GM19240 (cell line): Measurements from ENCODE around the gene EPHB1.
"Not testable (repeated sequence)": the region's sequence is repeated elsewhere in the genome, so short reads cannot be mapped to it uniquely, and the experiment has no call there.

Experiments
- DNase-seq: peaks from one replicate; pipeline ENCODE4 v3.0.0; 2011; ENCODE audit warnings: low spot score; ENCODE audit not compliant: insufficient read length

EPHB1 gene

GRCh38 chr3:134992586-134992985 is 197.5 kb downstream of the EPHB1 start:
- no peak for DNase-seq

GRCh38 chr3:134993011-134993410 is 198.0 kb downstream of the EPHB1 start:
- DNase-seq: no peak

- no peak for DNase-seq
Observed at GRCh38 chr3:134998158-134998557, 203.1 kb downstream of the EPHB1 start.

GRCh38 chr3:134998855-134999254 is 203.8 kb downstream of the EPHB1 start:
- no peak for DNase-seq

GRCh38 chr3:135000465-135000864 is 205.4 kb downstream of the EPHB1 start:
- DNase-seq: no peak

- not testable (repeated sequence) for DNase-seq
Observed at GRCh38 chr3:135005616-135006015, 210.6 kb downstream of the EPHB1 start.

GRCh38 chr3:135007607-135008006 is 212.5 kb downstream of the EPHB1 start:
- no peak for DNase-seq

- DNase-seq: no peak
Observed at GRCh38 chr3:135008326-135008725, 213.3 kb downstream of the EPHB1 start.

- no peak for DNase-seq
Observed at GRCh38 chr3:135009014-135009413, 214.0 kb downstream of the EPHB1 start.

GRCh38 chr3:135012101-135012500 is 217.0 kb downstream of the EPHB1 start:
- no peak for DNase-seq

- DNase-seq: no peak
Observed at GRCh38 chr3:135013206-135013605, 218.1 kb downstream of the EPHB1 start.

- no peak for DNase-seq
Observed at GRCh38 chr3:135014566-135014965, 219.5 kb downstream of the EPHB1 start.

- DNase-seq: no peak
Observed at GRCh38 chr3:135017003-135017893, 222.2 kb downstream of the EPHB1 start.

GRCh38 chr3:135018149-135018923 is 223.3 kb downstream of the EPHB1 start:
- DNase-seq: no peak

GRCh38 chr3:135020181-135020580 is 225.1 kb downstream of the EPHB1 start:
- DNase-seq: no peak

GRCh38 chr3:135023996-135024658 is 229.1 kb downstream of the EPHB1 start:
- DNase-seq: no peak

- DNase-seq: not testable (repeated sequence)
Observed at GRCh38 chr3:135030768-135031615, 235.9 kb downstream of the EPHB1 start.

- DNase-seq: no peak
Observed at GRCh38 chr3:135033737-135034136, 238.7 kb downstream of the EPHB1 start.

GRCh38 chr3:135034291-135034768 is 239.3 kb downstream of the EPHB1 start:
- no peak for DNase-seq

GRCh38 chr3:135034891-135035440 is 239.9 kb downstream of the EPHB1 start:
- no peak for DNase-seq
